Progenitor cell of endocrine pancreas (in vitro differentiated cells): ENCODE results near the gene SPN. TPM values are rescaled to one million over a fixed set of nuclear protein-coding genes. Genes with fewer than 3 reads are reported as not detected.
"Not testable (repeated sequence)": the region's sequence is repeated elsewhere in the genome, so short reads cannot be mapped to it uniquely, and the experiment has no call there.

ENCODE experiments used
- DNase-seq: peaks from one replicate; pipeline ENCODE4 v3.0.0; 2021; ENCODE audit warnings: low spot score; ENCODE audit not compliant: unreplicated experiment
- H3K27ac Mint-ChIP-seq: 2 replicates; pipeline ENCODE4 v1.8.0; 2021; ENCODE audit warnings: mild to moderate bottlenecking, moderate library complexity, mixed read lengths
- H3K27me3 Mint-ChIP-seq: 2 replicates; pipeline ENCODE4 v1.8.0; 2021; ENCODE audit warnings: mixed read lengths
- H3K36me3 Mint-ChIP-seq: 2 replicates; pipeline ENCODE4 v1.8.0; 2022; ENCODE audit warnings: mixed read lengths; ENCODE audit not compliant: insufficient read depth
- H3K4me1 Mint-ChIP-seq: 2 replicates; pipeline ENCODE4 v1.8.0; 2021; ENCODE audit warnings: low read depth, mixed read lengths
- H3K4me3 Mint-ChIP-seq: 2 replicates; pipeline ENCODE4 v1.8.0; 2021; ENCODE audit warnings: low read depth, mild to moderate bottlenecking, moderate library complexity, mixed read lengths
- H3K9me3 Mint-ChIP-seq: 2 replicates; pipeline ENCODE4 v1.8.0; 2021; ENCODE audit warnings: low read depth, mixed read lengths
- CTCF ChIP-seq: fragments of 200-600 bp; sonication (generic); IDR thresholded peaks from one replicate; pipeline ENCODE4 v1.5.0; 2021; ENCODE audit warnings: antibody characterized with exemption, mild to moderate bottlenecking; ENCODE audit not compliant: unreplicated experiment
- total RNA-seq: library from RNA; stranded (reverse); gene quantifications from 2 replicates; pipeline ENCODE4 v1.2.1, GENCODE V29; 2021

The SPN gene
- total RNA-seq, 1 donor from 2014 or later: 0.19 TPM

- peak; percentile 92 for TF ChIP-seq CTCF
- no peaks in the 10 kb centered on the region for H3K27me3 Mint-ChIP-seq
- peaks cover 15% of the 10 kb centered on the region for H3K4me1 Mint-ChIP-seq
- H3K36me3 Mint-ChIP-seq: peaks cover 23% of the 10 kb centered on the region
- peak overlapping the region; percentile 73 for H3K27ac Mint-ChIP-seq
- no peak overlapping the region for H3K4me3 Mint-ChIP-seq
- H3K9me3 Mint-ChIP-seq: peaks cover 7% of the 10 kb centered on the region
- peak; percentile 51 for DNase-seq
Measured at GRCh38 chr16:29700253-29700987, 37.4 kb downstream of the SPN start.

- H3K27me3 Mint-ChIP-seq: no peaks in the 10 kb centered on the region
- DNase-seq: no peak
- H3K4me3 Mint-ChIP-seq: no peak overlapping the region
- H3K9me3 Mint-ChIP-seq: peaks cover 7% of the 10 kb centered on the region
- peaks cover 15% of the 10 kb centered on the region for H3K4me1 Mint-ChIP-seq
- TF ChIP-seq CTCF: no peak
- H3K27ac Mint-ChIP-seq: no peak overlapping the region
- peaks cover 20% of the 10 kb centered on the region for H3K36me3 Mint-ChIP-seq
Measured at GRCh38 chr16:29701214-29701555, 38.1 kb downstream of the SPN start.

DNA sequence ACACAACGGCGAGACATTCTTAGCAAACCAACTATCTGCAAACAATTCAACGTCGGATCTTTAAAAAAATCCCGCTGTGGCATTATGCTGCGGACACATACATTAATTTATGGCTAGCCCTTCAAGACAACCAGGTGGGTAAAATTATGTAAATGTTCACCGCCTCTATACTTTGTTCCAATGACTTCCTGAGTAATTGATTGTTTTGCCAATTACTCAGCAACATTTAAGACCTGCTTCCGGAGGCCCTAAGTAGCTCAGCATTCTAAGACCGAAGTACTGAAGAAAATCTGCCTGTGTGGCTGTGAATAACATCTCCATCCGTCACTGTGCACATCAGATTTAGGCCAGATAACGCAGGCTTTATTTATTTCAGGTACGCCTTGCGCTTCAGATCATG is 39.2 kb downstream of the SPN start:
- peaks cover 7% of the 10 kb centered on the region for H3K9me3 Mint-ChIP-seq
- peaks cover 15% of the 10 kb centered on the region for H3K4me1 Mint-ChIP-seq
- no peak overlapping the region for H3K4me3 Mint-ChIP-seq
- peak overlapping the region; percentile 65 for H3K27ac Mint-ChIP-seq
- DNase-seq: no peak
- no peak for TF ChIP-seq CTCF
- no peaks in the 10 kb centered on the region for H3K27me3 Mint-ChIP-seq
- peaks cover 16% of the 10 kb centered on the region for H3K36me3 Mint-ChIP-seq

DNA sequence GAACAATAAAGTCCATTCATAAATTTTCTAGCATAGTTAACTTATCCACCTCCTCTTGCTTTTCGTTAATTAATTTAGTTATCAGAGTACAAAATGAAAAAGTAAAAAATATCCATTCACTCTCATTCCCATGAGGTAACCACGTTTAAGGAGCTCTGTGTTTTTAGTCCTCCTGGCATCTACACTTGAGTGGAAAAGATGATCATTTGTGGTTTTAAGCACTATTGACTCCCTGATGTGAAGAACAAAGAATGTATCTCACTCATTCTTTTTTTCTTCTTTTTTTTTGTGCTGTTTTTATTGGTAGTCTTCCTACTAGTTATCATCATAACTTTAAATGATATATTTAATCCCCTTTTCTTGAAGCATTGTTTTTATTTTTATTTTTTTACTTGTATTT is 42.0 kb downstream of the SPN start:
- H3K4me3 Mint-ChIP-seq: no peak overlapping the region
- H3K27me3 Mint-ChIP-seq: no peaks in the 10 kb centered on the region
- no peak for TF ChIP-seq CTCF
- peaks cover 4% of the 10 kb centered on the region for H3K9me3 Mint-ChIP-seq
- H3K4me1 Mint-ChIP-seq: peaks cover 19% of the 10 kb centered on the region
- no peak for DNase-seq
- no peak overlapping the region for H3K27ac Mint-ChIP-seq
- no peaks in the 10 kb centered on the region for H3K36me3 Mint-ChIP-seq

DNA sequence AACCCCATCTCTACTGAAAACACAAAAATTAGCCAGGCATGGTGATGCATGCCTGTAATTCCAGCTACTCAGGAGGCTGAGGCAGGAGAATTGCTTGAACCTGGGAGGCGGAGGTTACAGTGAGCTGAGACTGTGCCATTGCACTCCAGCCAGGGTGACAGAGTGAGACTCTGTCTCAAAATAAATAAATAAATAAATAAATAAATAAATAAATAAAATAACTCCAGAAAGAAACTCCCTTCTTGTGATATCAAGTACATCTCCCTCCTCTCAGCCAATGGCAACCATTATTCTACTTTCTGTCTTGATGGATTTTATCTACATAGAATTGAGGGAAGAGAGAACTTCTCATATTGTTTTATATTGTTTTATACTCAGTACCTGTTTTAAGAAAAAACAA is 44.1 kb downstream of the SPN start:
- H3K27me3 Mint-ChIP-seq, H3K36me3 Mint-ChIP-seq, DNase-seq, H3K27ac Mint-ChIP-seq, H3K4me3 Mint-ChIP-seq, H3K9me3 Mint-ChIP-seq: not testable (repeated sequence)
- peaks cover 18% of the 10 kb centered on the region for H3K4me1 Mint-ChIP-seq

DNA sequence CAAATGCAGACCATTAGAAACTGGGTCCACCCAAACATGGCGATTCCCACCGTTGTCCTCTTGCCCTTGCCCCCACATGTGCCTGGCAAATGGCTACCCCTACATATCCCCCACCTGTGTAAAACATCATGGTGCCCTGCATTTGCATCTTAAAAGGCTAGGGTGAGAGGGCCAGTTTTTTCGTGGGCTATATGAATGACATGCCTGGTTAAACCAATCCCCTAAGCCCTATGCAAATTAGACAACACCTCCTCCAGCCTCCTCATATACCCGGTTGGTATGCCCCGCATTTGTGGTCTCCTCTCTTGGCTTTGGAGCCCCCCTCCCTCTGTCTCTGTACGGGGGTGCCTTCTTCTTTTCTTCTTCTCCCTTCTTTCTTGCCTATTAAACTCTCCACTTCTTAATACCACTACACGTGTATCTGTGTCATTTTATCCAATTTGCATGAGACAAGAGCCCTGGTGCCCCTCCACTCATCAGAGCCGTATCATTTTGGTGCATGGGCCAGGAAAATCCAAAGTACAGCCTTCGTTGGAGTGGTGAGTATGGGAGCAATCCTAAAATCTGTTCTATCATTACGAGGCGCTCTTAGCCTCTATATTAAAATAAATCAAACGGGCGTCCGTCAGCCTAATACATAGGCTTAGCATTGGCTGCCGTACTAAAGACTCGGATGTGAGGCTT is 46.0 kb downstream of the SPN start:
- peaks cover 4% of the 10 kb centered on the region for H3K9me3 Mint-ChIP-seq
- H3K4me1 Mint-ChIP-seq: peaks cover 11% of the 10 kb centered on the region
- DNase-seq: no peak
- no peak for TF ChIP-seq CTCF
- H3K27me3 Mint-ChIP-seq: no peaks in the 10 kb centered on the region
- H3K27ac Mint-ChIP-seq: peak overlapping the region; percentile 96
- peak overlapping the region; percentile 80 for H3K4me3 Mint-ChIP-seq
- peaks cover 3% of the 10 kb centered on the region for H3K36me3 Mint-ChIP-seq

DNA sequence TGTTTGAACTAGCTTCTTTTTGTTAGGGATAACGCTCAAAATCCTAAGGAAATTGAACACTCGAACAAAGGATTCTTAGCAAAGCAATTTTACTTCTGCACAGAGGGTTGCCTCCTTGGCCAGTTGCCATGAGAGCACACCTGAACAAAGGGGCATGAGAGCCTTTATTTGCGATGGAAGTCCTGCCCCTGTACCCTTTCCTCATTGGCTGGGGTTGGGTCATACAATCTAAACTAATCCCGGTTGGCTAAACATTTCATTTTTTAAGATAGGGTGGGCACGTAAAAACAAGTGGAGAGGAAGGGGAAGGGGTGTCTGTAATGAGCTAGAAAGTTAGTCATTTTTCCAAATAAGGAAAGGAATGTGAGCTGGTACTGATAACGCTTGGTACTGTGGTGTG is 46.6 kb downstream of the SPN start:
- Mint-ChIP-seq H3K4me1 (peaks cover 11% of the 10 kb centered on the region), H3K4me3 (peak overlapping the region; percentile 80), H3K27ac (peak overlapping the region; percentile 96)
- not testable (repeated sequence) for DNase-seq, H3K27me3 Mint-ChIP-seq, H3K9me3 Mint-ChIP-seq, H3K36me3 Mint-ChIP-seq
